ENCODE results near the gene KDM2A.

Gene KDM2A

GRCh38 chr11:67306769-67307544, 187.9 kb downstream of the KDM2A start:
- no peak for DNase-seq

- no peak for DNase-seq
These were observed 188.5 kb downstream of the KDM2A start for GRCh38 chr11:67307545-67308001.

All from stimulated activated CD4-positive, alpha-beta T cell treated with anti-CD3 and anti-CD28 coated beads, Interleukin-4, amount 100 ng/mL, for 24 hours (primary cell).